ENCODE results near the gene CFTR.

Gene CFTR

GRCh38 chr7:117675497-117676435 is 195.9 kb downstream of the CFTR start:
- Histone ChIP-seq H3K36me3 (ENCODE audit: control insufficient read depth in 2 of 2, insufficient read depth in 1 of 2, low read length in 2 of 2) (no peaks in the 10 kb centered on the region), H3K4me3 (ENCODE audit: low read depth, low read length) (no peak overlapping the region), H3K27ac (ENCODE audit: extremely low read depth, low read depth, low read length) (no peak overlapping the region), H3K9me3 (ENCODE audit: control insufficient read depth, insufficient read depth, low read depth, low read length) (no peaks in the 10 kb centered on the region), H3K4me1 (ENCODE audit: control insufficient read depth, insufficient read depth, low read length) (no peaks in the 10 kb centered on the region)
- POLR2A ChIA-PET = no interaction called here
- CTCF ChIA-PET = interaction anchor here (0.8 to 1.2 kb wide), 5 partner anchors 9 to 1587 kb away, joined by 3 to 4 read pairs (median 3); no protein-coding TSS in a partner anchor
- TF ChIP-seq ZNF560 (tag by site-specific recombination; IDR thresholded peaks at IDR 0.05; ENCODE audit: borderline replicate concordance) (no peak), ZNF658 (tag by site-specific recombination; IDR thresholded peaks at IDR 0.05) (no peak), REPIN1 (tag by site-specific recombination; IDR thresholded peaks at IDR 0.05; ENCODE audit: low read depth) (no peak), ZNF19 (tag by site-specific recombination; IDR thresholded peaks at IDR 0.05; ENCODE audit: low read depth) (no peak), ZNF510 (tag by site-specific recombination; IDR thresholded peaks at IDR 0.05; ENCODE audit: insufficient replicate concordance) (no peak), ZNF600 (tag by site-specific recombination; IDR thresholded peaks at IDR 0.05) (no peak), ZNF518A (tag by site-specific recombination; conservative IDR thresholded peaks at IDR 0.05; ENCODE audit: low read depth) (no peak)

GRCh38 chr7:117679120-117679519 is 199.3 kb downstream of the CFTR start:
- no peaks in the 10 kb centered on the region for H3K4me1 ChIP-seq (ENCODE audit: control insufficient read depth, insufficient read depth, low read length)
- TF ChIP-seq ZFP3 (tag by site-specific recombination; IDR thresholded peaks at IDR 0.05; ENCODE audit: low read depth) (no peak), ZNF354C (tag by site-specific recombination; IDR thresholded peaks at IDR 0.05; ENCODE audit: borderline replicate concordance, low read depth) (no peak), ZNF404 (tag by site-specific recombination; IDR thresholded peaks at IDR 0.05) (no peak), ZNF391 (tag by site-specific recombination; IDR thresholded peaks at IDR 0.05; ENCODE audit: borderline replicate concordance, low read depth) (no peak), KLF17 (tag by site-specific recombination; IDR thresholded peaks at IDR 0.05) (no peak)

GRCh38 chr7:117682681-117683385 is 203.0 kb downstream of the CFTR start:
- CTCF ChIA-PET = interaction anchor here (0.9 kb wide), 1 partner anchor 223 kb away, joined by 3 read pairs; no protein-coding TSS in a partner anchor
- no peak overlapping the region for H3K27ac ChIP-seq (ENCODE audit: extremely low read depth, low read depth, low read length)
- 0 out of 2 replicates have a peak, but pooled peaks have one; percentile 6 for TF ChIP-seq BCL6B (tag by site-specific recombination; IDR thresholded peaks at IDR 0.05)
- no peak for TF ChIP-seq ZNF621 (tag by site-specific recombination; IDR thresholded peaks at IDR 0.05)
- no peak for TF ChIP-seq ZNF24 (tag by site-specific recombination; IDR thresholded peaks at IDR 0.05)

More at GRCh38 chr7:117679120-117679519, 199.3 kb downstream of the CFTR start:
- ChIA-PET POLR2A (no interaction called here), CTCF (interaction anchor here (0.6 kb wide), 1 partner anchor 487 kb away, joined by 3 read pairs; no protein-coding TSS in a partner anchor)
- no peaks in the 10 kb centered on the region for H3K36me3 ChIP-seq (ENCODE audit: control insufficient read depth in 2 of 2, insufficient read depth in 1 of 2, low read length in 2 of 2)
- no peak overlapping the region for H3K27ac ChIP-seq (ENCODE audit: extremely low read depth, low read depth, low read length)
- no peak overlapping the region for H3K4me3 ChIP-seq (ENCODE audit: low read depth, low read length)
- no peaks in the 10 kb centered on the region for H3K9me3 ChIP-seq (ENCODE audit: control insufficient read depth, insufficient read depth, low read depth, low read length)

More at GRCh38 chr7:117682681-117683385, 203.0 kb downstream of the CFTR start:
- Histone ChIP-seq H3K4me1 (ENCODE audit: control insufficient read depth, insufficient read depth, low read length) (no peaks in the 10 kb centered on the region), H3K9me3 (ENCODE audit: control insufficient read depth, insufficient read depth, low read depth, low read length) (no peaks in the 10 kb centered on the region), H3K4me3 (ENCODE audit: low read depth, low read length) (no peak overlapping the region), H3K36me3 (ENCODE audit: control insufficient read depth in 2 of 2, insufficient read depth in 1 of 2, low read length in 2 of 2) (no peaks in the 10 kb centered on the region)
- POLR2A ChIA-PET = no interaction called here
